HEK293 (cell line): Measurements from ENCODE around the gene ATP4A.

Source experiments
- CTCF ChIP-seq: fragments of 450-650 bp; formaldehyde crosslinking; IDR thresholded peaks from 2 replicates; pipeline ENCODE4 v1.5.1; 2016; ENCODE audit warnings: missing biosample characterization, missing genetic modification characterization
- ELK4 ChIP-seq: IDR thresholded peaks from 2 replicates; pipeline ENCODE4 v1.6.1; 2011; ENCODE audit warnings: mild to moderate bottlenecking, low read depth, low read length, borderline replicate concordance
- GLI2 ChIP-seq: fragments of 450-650 bp; formaldehyde crosslinking; IDR thresholded peaks from 2 replicates; pipeline ENCODE4; 2017; ENCODE audit warnings: missing biosample characterization, missing genetic modification characterization, low read depth, borderline replicate concordance
- HOXA7 ChIP-seq: sonication (generic); formaldehyde crosslinking; IDR thresholded peaks from 2 replicates; pipeline ENCODE4 v1.8.1; 2022; ENCODE audit warnings: missing genetic modification reagents, borderline replicate concordance
- IKZF3 ChIP-seq: fragments of 450-650 bp; IDR thresholded peaks from 2 replicates; pipeline ENCODE4 v1.5.0; 2018; ENCODE audit warnings: missing biosample characterization, mild to moderate bottlenecking, missing genetic modification characterization, moderate library complexity
- ZBTB20 ChIP-seq: fragments of 450-650 bp; formaldehyde crosslinking; IDR thresholded peaks from 2 replicates; pipeline ENCODE4 v1.5.1; 2016; ENCODE audit warnings: missing biosample characterization, missing genetic modification characterization
- ZBTB44 ChIP-seq: fragments of 450-650 bp; IDR thresholded peaks from 2 replicates; pipeline ENCODE4 v1.5.1; 2018; ENCODE audit warnings: missing biosample characterization, mild to moderate bottlenecking, missing genetic modification characterization
- ZBTB7A ChIP-seq: fragments of 450-650 bp; formaldehyde crosslinking; IDR thresholded peaks from 2 replicates; pipeline ENCODE4 v1.5.1; 2016; ENCODE audit warnings: low read depth, missing biosample characterization, missing genetic modification characterization
- ZBTB8A ChIP-seq: fragments of 450-650 bp; formaldehyde crosslinking; IDR thresholded peaks from 2 replicates; pipeline ENCODE4 v1.5.1; 2016; ENCODE audit warnings: missing biosample characterization, missing genetic modification characterization
- ZFP69B ChIP-seq: fragments of 450-650 bp; formaldehyde crosslinking; IDR thresholded peaks from 2 replicates; pipeline ENCODE4 v1.5.1; 2016; ENCODE audit warnings: missing biosample characterization, missing genetic modification characterization
- ZIC2 ChIP-seq: fragments of 450-650 bp; formaldehyde crosslinking; IDR thresholded peaks from 2 replicates; pipeline ENCODE4 v1.5.1; 2016; ENCODE audit warnings: missing biosample characterization, missing genetic modification characterization
- ZNF132 ChIP-seq: fragments of 450-650 bp; formaldehyde crosslinking; IDR thresholded peaks from 2 replicates; pipeline ENCODE4 v1.5.1; 2017; ENCODE audit warnings: missing biosample characterization, missing genetic modification characterization, borderline replicate concordance
- ZNF214 ChIP-seq: fragments of 450-650 bp; formaldehyde crosslinking; IDR thresholded peaks from 2 replicates; pipeline ENCODE4 v1.5.1; 2017; ENCODE audit warnings: missing biosample characterization, mild to moderate bottlenecking, missing genetic modification characterization, borderline replicate concordance
- ZNF266 ChIP-seq: fragments of 450-650 bp; formaldehyde crosslinking; IDR thresholded peaks from 2 replicates; pipeline ENCODE4 v1.5.1; 2016; ENCODE audit warnings: missing biosample characterization, missing genetic modification characterization, low read depth
- ZNF274 ChIP-seq, 2 experiments: fragments of 200-500 bp in 1 of 2; fragments of 450-650 bp in 1 of 2; sonication (Bioruptor generic) in 1 of 2; formaldehyde crosslinking in 1 of 2; IDR thresholded peaks; 2 replicates each; pipeline versions ENCODE4 v1.5.1 to v1.6.1; 2014 to 2016; ENCODE audit warnings: borderline replicate concordance in 1 of 2, inconsistent platforms in 1 of 2, low read length in 1 of 2, missing biosample characterization in 1 of 2, missing genetic modification characterization in 1 of 2
- ZNF335 ChIP-seq: fragments of 450-650 bp; formaldehyde crosslinking; conservative IDR thresholded peaks from 2 replicates; pipeline ENCODE4 v1.5.1; 2016; ENCODE audit warnings: missing biosample characterization, missing genetic modification characterization
- ZNF394 ChIP-seq: fragments of 450-650 bp; formaldehyde crosslinking; IDR thresholded peaks from 2 replicates; pipeline ENCODE4 v1.5.1; 2016; ENCODE audit warnings: missing biosample characterization, missing genetic modification characterization, mild to moderate bottlenecking, moderate library complexity, borderline replicate concordance
- ZNF423 ChIP-seq: fragments of 450-650 bp; formaldehyde crosslinking; IDR thresholded peaks from 2 replicates; pipeline ENCODE4 v1.5.1; 2016; ENCODE audit warnings: missing biosample characterization, missing genetic modification characterization
- ZNF670 ChIP-seq: fragments of 450-650 bp; formaldehyde crosslinking; IDR thresholded peaks from 2 replicates; pipeline ENCODE4 v1.5.1; 2016; ENCODE audit warnings: missing biosample characterization, missing genetic modification characterization, low read depth
- ZNF701 ChIP-seq: fragments of 450-650 bp; formaldehyde crosslinking; IDR thresholded peaks from 2 replicates; pipeline ENCODE4 v1.5.1; 2016; ENCODE audit warnings: missing biosample characterization, missing genetic modification characterization
- ZNF747 ChIP-seq: fragments of 450-650 bp; formaldehyde crosslinking; IDR thresholded peaks from 2 replicates; pipeline ENCODE4 v1.5.1; 2016; ENCODE audit warnings: missing biosample characterization, missing genetic modification characterization
- ZNF837 ChIP-seq: fragments of 450-650 bp; formaldehyde crosslinking; IDR thresholded peaks from 2 replicates; pipeline ENCODE4 v1.5.1; 2016; ENCODE audit warnings: missing biosample characterization, missing genetic modification characterization
- ZSCAN16 ChIP-seq: fragments of 450-650 bp; formaldehyde crosslinking; IDR thresholded peaks from 2 replicates; pipeline ENCODE4 v1.5.1; 2016; ENCODE audit warnings: missing biosample characterization, missing genetic modification characterization
- TF ChIP-seq, protein P1 (sequence below): fragments of 450-650 bp; formaldehyde crosslinking; conservative IDR thresholded peaks from 2 replicates; pipeline ENCODE4 v1.5.1; 2016; ENCODE audit warnings: low read depth, missing biosample characterization, missing genetic modification characterization
- TF ChIP-seq, protein P2 (sequence below): fragments of 450-650 bp; formaldehyde crosslinking; IDR thresholded peaks from 2 replicates; pipeline ENCODE4; 2016; ENCODE audit warnings: missing biosample characterization, missing genetic modification characterization

ATP4A gene

DNA sequence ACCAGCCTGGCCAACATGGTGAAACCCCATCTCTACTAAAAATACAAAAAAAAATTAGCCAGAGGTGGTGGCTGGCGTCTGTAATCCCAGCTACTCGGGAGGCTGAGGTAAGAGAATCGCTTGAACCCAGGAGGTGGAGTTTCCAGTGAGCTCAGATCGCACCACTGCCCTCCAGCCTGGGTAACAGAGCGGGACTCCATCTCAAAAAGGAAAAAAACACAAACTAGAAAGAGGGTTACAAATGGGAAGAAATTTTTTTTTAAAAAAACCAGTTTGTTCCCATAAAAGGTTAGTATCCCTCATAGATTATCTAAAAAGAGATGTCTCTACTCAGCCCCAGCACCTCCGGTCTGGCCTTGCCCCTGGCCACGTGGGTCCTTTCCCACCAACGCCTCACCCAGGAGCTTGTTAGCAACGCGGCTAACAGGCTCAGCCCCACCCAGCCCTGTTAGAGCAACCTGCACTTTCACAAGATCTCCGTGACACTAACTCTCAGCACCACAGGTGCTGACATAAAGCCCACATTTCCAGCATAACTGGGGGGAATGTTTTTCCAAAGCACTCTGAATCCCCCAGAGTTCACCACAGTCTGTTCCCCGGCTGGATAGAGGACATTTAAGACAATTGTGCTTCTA, 54.3 kb downstream of the ATP4A start (continued):
- peak; percentile 18 for TF ChIP-seq ZNF335 (tag by site-specific recombination)
- TF ChIP-seq ZBTB44 (tag by site-specific recombination) = 0 out of 2 replicates have a peak, but pooled peaks have one; percentile 31
- TF ChIP-seq ZNF837 (tag by site-specific recombination) = no peak
- no peak for TF ChIP-seq ZBTB8A
- TF ChIP-seq ZNF214 (tag by site-specific recombination) = no peak
- no peak for TF ChIP-seq ZBTB20 (tag by site-specific recombination)
- no peak for TF ChIP-seq ZNF670
- TF ChIP-seq, protein P1, sequence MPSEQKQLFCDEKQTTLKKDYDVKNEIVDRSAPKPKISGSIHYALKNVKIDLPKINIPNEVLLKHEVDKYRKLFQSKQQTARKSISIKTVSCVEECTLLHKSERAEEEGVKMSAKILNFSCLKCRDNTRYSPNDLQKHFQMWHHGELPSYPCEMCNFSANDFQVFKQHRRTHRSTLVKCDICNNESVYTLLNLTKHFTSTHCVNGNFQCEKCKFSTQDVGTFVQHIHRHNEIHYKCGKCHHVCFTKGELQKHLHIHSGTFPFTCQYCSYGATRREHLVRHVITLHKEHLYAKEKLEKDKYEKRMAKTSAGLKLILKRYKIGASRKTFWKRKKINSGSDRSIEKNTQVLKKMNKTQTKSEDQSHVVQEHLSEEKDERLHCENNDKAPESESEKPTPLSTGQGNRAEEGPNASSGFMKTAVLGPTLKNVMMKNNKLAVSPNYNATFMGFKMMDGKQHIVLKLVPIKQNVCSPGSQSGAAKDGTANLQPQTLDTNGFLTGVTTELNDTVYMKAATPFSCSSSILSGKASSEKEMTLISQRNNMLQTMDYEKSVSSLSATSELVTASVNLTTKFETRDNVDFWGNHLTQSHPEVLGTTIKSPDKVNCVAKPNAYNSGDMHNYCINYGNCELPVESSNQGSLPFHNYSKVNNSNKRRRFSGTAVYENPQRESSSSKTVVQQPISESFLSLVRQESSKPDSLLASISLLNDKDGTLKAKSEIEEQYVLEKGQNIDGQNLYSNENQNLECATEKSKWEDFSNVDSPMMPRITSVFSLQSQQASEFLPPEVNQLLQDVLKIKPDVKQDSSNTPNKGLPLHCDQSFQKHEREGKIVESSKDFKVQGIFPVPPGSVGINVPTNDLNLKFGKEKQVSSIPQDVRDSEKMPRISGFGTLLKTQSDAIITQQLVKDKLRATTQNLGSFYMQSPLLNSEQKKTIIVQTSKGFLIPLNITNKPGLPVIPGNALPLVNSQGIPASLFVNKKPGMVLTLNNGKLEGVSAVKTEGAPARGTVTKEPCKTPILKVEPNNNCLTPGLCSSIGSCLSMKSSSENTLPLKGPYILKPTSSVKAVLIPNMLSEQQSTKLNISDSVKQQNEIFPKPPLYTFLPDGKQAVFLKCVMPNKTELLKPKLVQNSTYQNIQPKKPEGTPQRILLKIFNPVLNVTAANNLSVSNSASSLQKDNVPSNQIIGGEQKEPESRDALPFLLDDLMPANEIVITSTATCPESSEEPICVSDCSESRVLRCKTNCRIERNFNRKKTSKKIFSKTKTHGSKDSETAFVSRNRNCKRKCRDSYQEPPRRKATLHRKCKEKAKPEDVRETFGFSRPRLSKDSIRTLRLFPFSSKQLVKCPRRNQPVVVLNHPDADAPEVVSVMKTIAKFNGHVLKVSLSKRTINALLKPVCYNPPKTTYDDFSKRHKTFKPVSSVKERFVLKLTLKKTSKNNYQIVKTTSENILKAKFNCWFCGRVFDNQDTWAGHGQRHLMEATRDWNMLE (tag by site-specific recombination) = no peak
- no peak for TF ChIP-seq GLI2
- TF ChIP-seq ZNF132 (tag by site-specific recombination) = no peak
- TF ChIP-seq CTCF (tag by site-specific recombination) = no peak; the same call in 1 of the 2 replicates
- no peak for TF ChIP-seq ZNF266 (tag by site-specific recombination)
- TF ChIP-seq ZNF274 (IDR thresholded peaks at IDR 0.05; ENCODE audit: low read length) = no peak
- TF ChIP-seq ZNF274 (tag by site-specific recombination; IDR thresholded peaks at IDR 0.05; ENCODE audit: borderline replicate concordance) = no peak
- TF ChIP-seq ZSCAN16 = peak; percentile 58; the same call in 1 of the 2 replicates
- no peak for TF ChIP-seq ZNF423
- TF ChIP-seq ZNF701 = no peak
- no peak for TF ChIP-seq IKZF3 (tag by site-specific recombination)
- TF ChIP-seq HOXA7 (CRISPR knock-in tag) = no peak
- no peak; the same call in 1 of the 2 replicates for TF ChIP-seq ZBTB7A (tag by site-specific recombination)
- TF ChIP-seq ELK4 = no peak
- TF ChIP-seq, protein P2, sequence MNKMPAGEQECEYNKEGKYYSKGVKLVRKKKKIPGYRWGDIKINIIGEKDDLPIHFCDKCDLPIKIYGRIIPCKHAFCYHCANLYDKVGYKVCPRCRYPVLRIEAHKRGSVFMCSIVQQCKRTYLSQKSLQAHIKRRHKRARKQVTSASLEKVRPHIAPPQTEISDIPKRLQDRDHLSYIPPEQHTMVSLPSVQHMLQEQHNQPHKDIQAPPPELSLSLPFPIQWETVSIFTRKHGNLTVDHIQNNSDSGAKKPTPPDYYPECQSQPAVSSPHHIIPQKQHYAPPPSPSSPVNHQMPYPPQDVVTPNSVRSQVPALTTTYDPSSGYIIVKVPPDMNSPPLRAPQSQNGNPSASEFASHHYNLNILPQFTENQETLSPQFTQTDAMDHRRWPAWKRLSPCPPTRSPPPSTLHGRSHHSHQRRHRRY (tag by site-specific recombination) = no peak; the same call in 1 of the 2 replicates
- TF ChIP-seq ZNF747 (tag by site-specific recombination) = no peak
- TF ChIP-seq ZNF394 (tag by site-specific recombination) = no peak
- no peak for TF ChIP-seq ZIC2
- TF ChIP-seq ZFP69B (tag by site-specific recombination) = no peak; the same call in 1 of the 2 replicates
